Cardiac muscle cell (in vitro differentiated cells and primary cell): ENCODE data around the gene UROC1. TPM values are rescaled to one million over a fixed set of nuclear protein-coding genes. Genes with fewer than 3 reads are reported as not detected.

Experiments
- DNase-seq, 2 donors: peaks; one replicate each; pipeline versions ENCODE4 v3.0.0 to v3.0.0-alpha.2; 2010 to 2017; ENCODE audit warnings: low read depth in 1 of 2, low spot score in 1 of 2
- H3K27ac ChIP-seq: fragments of 200-600 bp; sonication (generic); 2 replicates; pipeline ENCODE4 v1.5.1; 2016
- H3K27me3 ChIP-seq: fragments of 200-600 bp; sonication (generic); 2 replicates; pipeline ENCODE4 v1.6.0; 2016; ENCODE audit warnings: control low read depth
- H3K36me3 ChIP-seq: fragments of 200-600 bp; sonication (generic); 2 replicates; pipeline ENCODE4 v1.5.1; 2016; ENCODE audit warnings: control low read depth
- H3K4me1 ChIP-seq: fragments of 200-600 bp; sonication (generic); 2 replicates; pipeline ENCODE4 v1.8.1; 2017; ENCODE audit warnings: low read depth, mild to moderate bottlenecking, mixed run types
- H3K4me3 ChIP-seq: fragments of 200-600 bp; sonication (generic); 2 replicates; pipeline ENCODE4 v1.5.1; 2016; ENCODE audit warnings: mild to moderate bottlenecking
- H3K9me3 ChIP-seq: fragments of 200-600 bp; sonication (generic); 2 replicates; pipeline ENCODE4 v1.5.1; 2017; ENCODE audit warnings: low read depth, mild to moderate bottlenecking, control low read depth
- polyA plus RNA-seq: library from polyadenylated mRNA; unstranded; fragments of >200 nt; fragmentation: Nextera tagmentation; extraction: Ambion mirVana; gene quantifications from 2 replicates; pipeline ENCODE4 v1.2.1, GENCODE V29; 2016
- total RNA-seq: library from RNA; depleted of rRNA; stranded (reverse); fragments of >200 nt; gene quantifications from 2 replicates; pipeline ENCODE4 v1.2.3, GENCODE V29; 2016
- TF ChIP-seq, protein P1 (sequence below): IDR thresholded peaks from 2 replicates; pipeline ENCODE4 v1.5.1; 2012; ENCODE audit warnings: low read depth, mild to moderate bottlenecking, low read length

The UROC1 gene
- total and polyA plus RNA-seq, 2 experiments from 2014 or later = not detected

DNA sequence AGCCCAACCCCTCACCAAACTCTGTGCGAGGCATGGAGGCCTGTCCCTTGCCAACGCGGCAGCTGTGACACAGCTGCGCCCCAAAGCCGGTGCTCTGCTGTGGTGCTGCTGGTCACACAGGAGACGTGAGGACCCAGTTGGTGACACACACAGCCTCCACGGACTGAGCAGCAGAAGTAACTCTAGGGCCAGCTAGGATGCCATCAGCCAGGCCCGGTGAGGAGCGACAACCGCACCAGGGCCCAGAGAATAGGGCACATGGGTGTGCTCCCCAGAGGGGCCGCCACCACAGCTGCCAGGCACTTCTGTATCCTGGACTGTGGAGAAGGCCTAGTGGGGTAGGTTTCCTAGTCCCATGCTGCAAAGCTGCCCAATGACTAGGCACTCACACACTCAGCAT is 52.6 kb downstream of the UROC1 start:
- Histone ChIP-seq H3K27ac (no peak overlapping the region), H3K9me3 (no peaks in the 10 kb centered on the region), H3K36me3 (peaks cover 47% of the 10 kb centered on the region), H3K4me1 (peaks cover 17% of the 10 kb centered on the region), H3K4me3 (no peak overlapping the region), H3K27me3 (no peaks in the 10 kb centered on the region)
- DNase-seq = no peak
- TF ChIP-seq, protein P1, sequence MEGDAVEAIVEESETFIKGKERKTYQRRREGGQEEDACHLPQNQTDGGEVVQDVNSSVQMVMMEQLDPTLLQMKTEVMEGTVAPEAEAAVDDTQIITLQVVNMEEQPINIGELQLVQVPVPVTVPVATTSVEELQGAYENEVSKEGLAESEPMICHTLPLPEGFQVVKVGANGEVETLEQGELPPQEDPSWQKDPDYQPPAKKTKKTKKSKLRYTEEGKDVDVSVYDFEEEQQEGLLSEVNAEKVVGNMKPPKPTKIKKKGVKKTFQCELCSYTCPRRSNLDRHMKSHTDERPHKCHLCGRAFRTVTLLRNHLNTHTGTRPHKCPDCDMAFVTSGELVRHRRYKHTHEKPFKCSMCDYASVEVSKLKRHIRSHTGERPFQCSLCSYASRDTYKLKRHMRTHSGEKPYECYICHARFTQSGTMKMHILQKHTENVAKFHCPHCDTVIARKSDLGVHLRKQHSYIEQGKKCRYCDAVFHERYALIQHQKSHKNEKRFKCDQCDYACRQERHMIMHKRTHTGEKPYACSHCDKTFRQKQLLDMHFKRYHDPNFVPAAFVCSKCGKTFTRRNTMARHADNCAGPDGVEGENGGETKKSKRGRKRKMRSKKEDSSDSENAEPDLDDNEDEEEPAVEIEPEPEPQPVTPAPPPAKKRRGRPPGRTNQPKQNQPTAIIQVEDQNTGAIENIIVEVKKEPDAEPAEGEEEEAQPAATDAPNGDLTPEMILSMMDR = no peak

DNA sequence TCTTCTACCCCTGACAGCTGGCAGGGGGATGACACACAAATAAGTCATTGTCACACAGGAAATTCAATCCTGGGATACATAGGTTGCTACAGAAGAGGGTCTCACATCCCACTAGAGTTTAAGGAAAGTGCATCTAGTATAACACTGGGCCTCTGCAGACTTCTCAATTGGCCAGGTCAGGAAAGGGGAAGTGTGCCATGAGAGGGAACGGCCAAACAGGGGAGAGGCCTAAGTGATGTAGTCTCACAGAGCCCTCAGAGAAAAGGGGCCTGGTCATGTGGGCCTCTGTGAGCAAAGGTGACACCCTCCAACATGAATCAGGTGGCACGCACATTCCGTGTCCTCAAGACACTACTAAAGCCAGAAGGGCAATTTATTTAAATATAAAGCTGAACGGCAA is 53.1 kb downstream of the UROC1 start:
- no peaks in the 10 kb centered on the region for H3K27me3 ChIP-seq
- H3K36me3 ChIP-seq = peaks cover 51% of the 10 kb centered on the region
- no peak overlapping the region for H3K27ac ChIP-seq
- H3K4me1 ChIP-seq = peaks cover 15% of the 10 kb centered on the region
- DNase-seq = no peak
- no peaks in the 10 kb centered on the region for H3K9me3 ChIP-seq
- TF ChIP-seq, protein P1 = no peak
- no peak overlapping the region for H3K4me3 ChIP-seq

DNA sequence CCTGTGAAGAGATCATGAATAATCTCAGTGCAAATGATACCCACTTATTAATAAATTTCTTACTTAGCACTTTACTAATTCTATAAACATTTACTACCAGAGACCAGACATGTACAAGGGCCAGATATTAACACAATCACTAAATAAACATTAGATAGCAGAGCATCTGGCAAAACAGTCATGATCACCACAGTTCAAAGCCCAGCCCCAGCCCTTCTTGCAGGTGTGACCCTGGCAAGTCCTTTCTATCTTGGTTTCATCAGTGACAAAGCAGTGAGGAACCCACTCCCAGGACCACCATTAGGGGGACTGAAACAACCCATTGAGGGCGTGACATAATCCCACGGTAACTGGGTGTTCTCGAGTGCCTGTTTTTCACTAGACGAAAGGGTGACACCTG is 53.5 kb downstream of the UROC1 start:
- Histone ChIP-seq H3K27ac (no peak overlapping the region), H3K4me1 (peaks cover 11% of the 10 kb centered on the region), H3K27me3 (no peaks in the 10 kb centered on the region), H3K9me3 (no peaks in the 10 kb centered on the region), H3K4me3 (no peak overlapping the region), H3K36me3 (peaks cover 54% of the 10 kb centered on the region)
- TF ChIP-seq, protein P1 = no peak
- DNase-seq = no peak

DNA sequence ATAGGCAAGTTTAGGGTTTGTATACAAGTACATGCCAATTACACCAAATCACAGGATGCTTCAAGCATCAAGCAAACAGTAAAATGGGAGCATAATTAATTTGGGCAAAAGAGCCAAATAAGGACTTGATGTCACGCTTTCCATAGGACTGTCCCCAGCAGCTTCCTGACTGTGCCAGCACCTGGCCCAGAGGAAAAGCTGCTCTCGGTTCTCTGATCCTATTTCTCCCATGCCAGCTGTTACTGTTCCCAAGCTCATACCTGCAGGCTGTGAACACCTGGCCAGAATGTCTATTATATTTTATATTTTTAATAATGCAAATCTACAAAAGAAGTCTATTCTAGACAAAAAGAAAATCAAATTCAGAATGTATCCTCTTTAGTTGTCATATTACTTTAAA is 54.1 kb downstream of the UROC1 start:
- Histone ChIP-seq H3K9me3 (no peaks in the 10 kb centered on the region), H3K4me3 (no peak overlapping the region), H3K27ac (no peak overlapping the region), H3K27me3 (no peaks in the 10 kb centered on the region), H3K4me1 (peaks cover 5% of the 10 kb centered on the region), H3K36me3 (peaks cover 60% of the 10 kb centered on the region)
- DNase-seq = no peak
- TF ChIP-seq, protein P1 = no peak

DNA sequence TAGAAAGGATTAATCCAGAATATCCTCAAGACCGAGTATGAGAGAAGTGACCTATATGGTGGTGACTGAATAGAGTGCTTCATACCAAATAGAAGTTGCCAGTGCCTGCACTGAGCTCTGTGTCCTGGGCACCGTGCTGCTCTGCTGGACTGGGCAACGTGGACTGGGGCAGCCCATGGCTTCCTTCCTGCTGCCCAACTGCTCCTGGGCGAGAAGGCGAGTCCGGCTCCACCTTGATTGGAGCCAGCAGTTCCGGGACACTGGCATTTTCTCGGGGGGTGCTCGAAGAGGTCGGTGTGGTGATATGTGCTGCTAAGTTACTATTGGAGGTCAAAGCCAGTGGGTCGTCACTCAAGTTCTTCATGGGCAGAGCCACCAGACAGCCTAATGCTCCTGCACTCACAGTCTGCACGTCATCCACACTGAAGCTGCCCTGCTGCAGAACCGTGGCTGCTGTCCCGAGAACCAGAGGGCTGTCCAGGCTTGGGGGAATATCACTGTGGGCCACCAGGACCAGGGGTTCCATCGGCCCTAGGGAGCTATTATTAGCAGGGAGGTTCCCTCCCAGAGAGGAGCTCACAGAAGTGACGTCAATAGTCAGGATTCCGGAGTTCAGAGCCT is 56.0 kb downstream of the UROC1 start:
- Histone ChIP-seq H3K4me3 (no peak overlapping the region), H3K9me3 (no peaks in the 10 kb centered on the region), H3K27ac (no peak overlapping the region), H3K27me3 (no peaks in the 10 kb centered on the region), H3K36me3 (peaks cover 63% of the 10 kb centered on the region), H3K4me1 (no peaks in the 10 kb centered on the region)
- no peak for DNase-seq
- TF ChIP-seq, protein P1 = no peak
